GM19397 (cell line): ENCODE data around the gene SLC29A4.
A peak's percentile ranks its signal among the peaks of the same experiment; 100 is the strongest.
"Not testable (repeated sequence)": the region's sequence is repeated elsewhere in the genome, so short reads cannot be mapped to it uniquely, and the experiment has no call there.

ENCODE experiments used
- ATAC-seq: cut with Tn5 transposase; IDR thresholded peaks from one replicate; pipeline ENCODE4 v1.9.1; 2021; ENCODE audit warnings: mild to moderate bottlenecking, moderate library complexity; ENCODE audit not compliant: unreplicated experiment

Gene SLC29A4

DNA sequence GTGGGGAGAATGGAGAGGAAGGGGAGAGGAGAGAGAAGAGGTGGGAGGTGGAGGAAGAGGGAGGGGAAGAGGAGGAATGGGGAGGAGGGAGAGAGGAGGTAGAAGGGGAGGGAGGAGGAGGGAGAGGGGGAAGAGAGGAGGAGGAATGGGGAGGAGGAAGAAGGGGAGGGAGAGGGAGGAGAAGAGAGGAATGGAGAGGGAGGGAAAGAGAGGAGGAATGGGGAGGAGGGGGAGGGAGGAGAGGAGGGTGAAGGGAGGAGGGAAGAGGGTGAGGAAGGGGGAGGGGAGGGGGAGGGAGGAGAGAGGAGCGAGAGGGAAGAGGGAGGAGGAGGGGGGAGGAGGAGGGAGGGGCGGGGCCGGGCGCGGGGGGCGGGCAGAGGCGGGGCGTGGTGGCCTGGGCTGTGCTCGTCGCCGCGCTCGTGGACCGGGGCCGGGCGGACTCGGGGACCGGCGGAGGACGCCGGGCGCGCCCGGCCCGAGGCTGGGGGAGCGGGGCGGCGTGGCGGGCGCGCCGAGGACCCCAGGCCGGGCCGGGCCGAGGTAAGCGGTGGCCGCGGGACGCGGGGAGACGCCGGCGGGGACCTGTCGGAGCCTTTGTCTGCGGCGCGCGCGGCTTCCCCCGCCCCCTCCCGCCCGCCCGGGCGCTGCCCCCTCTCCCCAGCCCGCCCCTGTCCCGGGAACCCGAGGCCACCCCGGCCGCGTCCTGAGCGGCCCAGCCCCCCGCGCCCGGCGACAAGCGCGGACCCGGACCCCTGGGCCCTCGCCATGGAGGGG, at the start of gene SLC29A4:
Gene SLC29A4 (plus strand): TSS at position 401 of the 774 bp plus-strand sequence. CDS start 4,874 bp downstream, outside the sequence.
- no peak for ATAC-seq

- ATAC-seq = peak; percentile 25
Measured at GRCh38 chr7:5234852-5235831, 47.6 kb upstream of the SLC29A4 start.

- no peak for ATAC-seq
Measured at GRCh38 chr7:5237286-5237685, 45.5 kb upstream of the SLC29A4 start.

GRCh38 chr7:5238500-5238899, 44.2 kb upstream of the SLC29A4 start:
- ATAC-seq = no peak

- no peak for ATAC-seq
Measured at GRCh38 chr7:5243261-5243660, 39.5 kb upstream of the SLC29A4 start.

GRCh38 chr7:5248201-5248885, 34.4 kb upstream of the SLC29A4 start:
- ATAC-seq = no peak

DNA sequence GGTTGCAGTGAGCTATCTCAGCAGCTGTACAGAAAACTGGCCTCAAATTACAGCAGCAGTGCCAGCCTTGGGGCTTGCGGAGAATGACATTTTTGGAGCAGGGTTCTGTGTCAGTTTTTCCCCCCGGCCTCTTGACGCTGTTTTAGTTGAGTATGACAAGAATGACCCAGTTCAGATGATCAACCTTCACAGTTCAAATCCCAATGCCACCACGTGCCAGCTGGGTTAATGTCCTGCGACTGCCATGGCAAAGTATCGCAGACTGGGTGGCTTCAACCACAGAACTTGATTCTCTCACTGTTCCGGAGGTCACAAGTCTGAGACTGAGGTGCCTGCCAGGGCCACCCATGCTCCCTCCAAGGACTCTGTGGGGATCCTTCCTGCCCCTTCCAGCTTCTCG, 32.0 kb upstream of the SLC29A4 start:
- not testable (repeated sequence) for ATAC-seq

DNA sequence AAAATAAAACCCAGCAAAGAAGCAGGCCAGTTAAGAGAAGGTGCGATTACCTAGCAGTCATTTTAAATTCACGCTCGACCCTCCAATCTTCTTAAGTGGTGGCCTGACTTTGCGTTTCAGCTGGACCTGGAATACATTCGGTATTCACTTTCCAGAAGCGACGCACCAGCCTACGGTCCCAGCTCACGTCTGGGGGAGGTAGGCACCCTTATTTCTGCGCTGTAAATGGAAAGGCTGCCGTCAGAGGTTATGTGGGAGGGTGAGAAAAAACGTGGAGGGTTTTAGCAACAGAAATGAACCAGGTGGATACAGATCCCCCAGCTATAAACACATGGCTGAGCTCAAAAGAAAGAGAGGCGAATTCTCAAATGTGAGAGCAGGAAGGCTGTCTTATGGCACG, 29.2 kb upstream of the SLC29A4 start:
- ATAC-seq = not testable (repeated sequence)

DNA sequence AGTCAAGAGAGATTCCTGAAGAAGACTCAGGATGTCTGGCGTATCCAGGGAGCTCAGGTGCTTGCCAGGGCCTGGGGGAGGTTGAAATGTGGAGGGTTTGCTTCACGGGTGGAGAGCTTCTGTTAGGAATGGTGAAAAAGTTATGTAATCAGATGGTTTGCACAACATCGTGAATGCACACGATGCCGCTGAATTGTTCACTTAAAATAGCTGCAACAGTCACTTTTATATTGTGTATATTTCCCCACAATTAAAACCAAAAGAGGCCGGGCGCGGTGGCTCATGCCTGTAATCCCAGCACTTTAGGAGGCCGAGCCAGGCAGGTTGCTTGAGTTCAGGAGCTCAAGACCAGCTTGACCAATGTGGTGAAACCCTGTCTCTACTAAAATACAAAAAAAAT, 28.4 kb upstream of the SLC29A4 start:
- ATAC-seq = not testable (repeated sequence)

DNA sequence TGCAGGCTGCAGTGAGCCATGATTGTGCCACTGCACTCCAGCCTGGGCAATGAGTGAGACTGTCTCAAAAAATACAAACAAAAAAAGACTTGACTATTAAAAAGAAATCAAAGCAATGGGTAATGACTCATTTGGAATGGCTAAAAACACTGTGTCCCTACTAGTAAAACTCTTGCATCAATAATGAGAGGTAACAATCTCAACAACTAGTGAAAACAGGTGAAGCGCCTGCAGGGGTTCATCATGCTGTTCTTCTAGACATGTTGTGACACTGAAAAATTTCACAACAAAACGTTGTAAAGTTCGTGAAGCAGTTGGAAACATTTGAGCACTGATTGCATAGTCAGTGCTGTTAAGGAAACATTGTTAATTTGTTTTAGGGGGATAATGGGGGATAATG, 26.9 kb upstream of the SLC29A4 start:
- ATAC-seq = no peak

GRCh38 chr7:5260530-5261068, 22.1 kb upstream of the SLC29A4 start:
- not testable (repeated sequence) for ATAC-seq

GRCh38 chr7:5263066-5263465, 19.7 kb upstream of the SLC29A4 start:
- not testable (repeated sequence) for ATAC-seq

DNA sequence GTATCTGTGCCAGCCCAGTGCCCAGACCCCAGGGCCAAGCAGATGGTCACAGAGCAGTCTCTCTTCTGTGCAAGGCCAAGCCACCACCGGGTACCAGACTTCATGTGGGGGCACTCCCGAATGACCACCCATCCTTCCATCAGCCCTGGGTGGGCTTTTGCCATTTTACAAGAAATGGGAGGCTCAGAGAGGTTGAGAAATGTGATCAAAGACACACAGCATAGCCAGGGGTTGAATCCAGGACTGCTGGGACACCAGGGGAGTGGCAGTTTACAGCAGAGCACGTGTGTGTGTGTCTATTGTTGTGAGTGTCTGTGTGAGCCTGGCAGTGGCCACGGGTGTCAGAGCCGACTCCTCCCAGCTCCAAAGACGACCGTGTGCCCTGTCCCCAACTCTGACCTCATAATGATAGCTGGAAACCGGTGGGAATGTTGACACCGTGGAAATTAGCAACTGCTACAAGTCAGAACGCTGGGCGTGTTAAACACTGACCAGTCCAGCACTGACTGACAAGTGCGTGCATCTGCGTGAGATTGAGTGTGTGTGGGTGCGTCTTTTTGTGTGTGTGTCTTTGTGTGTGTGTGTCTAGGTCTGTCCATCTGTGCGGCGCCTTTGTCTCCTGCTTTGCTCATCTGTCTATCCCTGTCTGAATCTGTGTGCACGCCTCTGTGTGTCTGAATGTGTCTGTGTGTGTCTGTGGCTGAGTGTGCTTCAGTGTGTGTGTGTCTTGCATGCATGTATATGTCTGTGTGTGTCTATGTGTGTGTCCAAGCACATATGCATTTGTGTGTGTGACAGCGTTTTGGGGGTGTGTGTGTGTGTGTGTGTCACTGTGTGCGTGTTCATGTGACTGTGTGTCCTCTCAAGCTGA, 17.2 kb upstream of the SLC29A4 start:
- ATAC-seq = no peak

DNA sequence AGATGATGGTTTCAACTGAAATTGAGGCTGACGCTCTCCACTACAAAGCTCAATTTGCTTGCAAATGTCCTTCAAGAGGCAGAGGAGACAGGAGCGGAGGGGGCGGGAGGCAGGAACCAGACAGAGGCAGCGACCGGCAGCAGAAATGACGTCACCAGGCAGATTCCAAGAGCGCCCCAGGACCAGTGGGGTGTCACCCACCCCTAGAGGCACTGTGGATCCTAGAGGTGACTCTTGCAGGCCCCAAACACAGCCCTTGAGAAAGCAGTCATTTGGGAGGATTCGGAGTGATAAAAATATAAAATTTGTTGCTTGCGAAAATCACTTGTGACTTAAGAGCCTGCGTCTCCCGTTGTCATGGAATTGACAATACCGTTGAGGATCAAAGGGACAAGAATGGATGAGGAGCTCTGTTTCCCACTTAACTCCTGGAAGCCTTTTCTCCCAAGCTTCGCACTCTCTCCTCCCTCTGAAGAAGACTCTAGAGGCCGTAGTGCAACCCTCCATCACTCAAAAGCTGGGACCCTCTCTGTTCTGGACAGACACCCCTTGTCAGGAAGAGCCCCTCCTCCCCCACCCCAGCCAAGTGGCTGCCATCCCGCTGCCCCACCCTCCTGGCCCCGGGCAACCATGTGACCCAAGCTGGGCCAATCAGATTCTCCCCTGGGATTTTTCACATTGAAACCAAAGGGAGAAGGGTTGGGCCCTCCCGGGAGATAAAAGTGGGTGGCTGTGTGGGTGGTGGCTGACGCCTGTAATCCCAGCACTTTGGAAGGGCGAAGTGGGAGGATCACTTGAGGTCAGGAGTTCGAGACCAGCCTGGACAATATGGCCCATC, 16.3 kb upstream of the SLC29A4 start:
- no peak for ATAC-seq

DNA sequence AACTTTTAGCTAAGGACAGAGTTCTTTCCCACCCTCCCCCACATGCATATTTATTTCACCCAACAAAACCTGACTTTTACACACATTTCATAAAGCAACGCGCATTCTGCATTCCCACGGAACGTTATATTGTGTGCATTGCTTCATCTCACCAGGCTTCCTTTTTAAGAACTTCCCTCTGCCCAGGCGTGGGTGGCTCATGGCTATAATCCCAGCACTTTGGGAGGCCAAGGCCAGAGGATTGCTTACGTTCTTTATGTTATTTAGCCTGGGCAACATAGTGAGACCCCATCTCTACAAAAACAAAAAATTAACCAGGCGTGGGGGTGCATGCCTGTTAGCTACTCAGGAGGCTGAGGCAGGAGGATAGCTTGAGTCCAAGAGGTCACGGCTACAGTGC, 14.9 kb upstream of the SLC29A4 start:
- not testable (repeated sequence) for ATAC-seq

DNA sequence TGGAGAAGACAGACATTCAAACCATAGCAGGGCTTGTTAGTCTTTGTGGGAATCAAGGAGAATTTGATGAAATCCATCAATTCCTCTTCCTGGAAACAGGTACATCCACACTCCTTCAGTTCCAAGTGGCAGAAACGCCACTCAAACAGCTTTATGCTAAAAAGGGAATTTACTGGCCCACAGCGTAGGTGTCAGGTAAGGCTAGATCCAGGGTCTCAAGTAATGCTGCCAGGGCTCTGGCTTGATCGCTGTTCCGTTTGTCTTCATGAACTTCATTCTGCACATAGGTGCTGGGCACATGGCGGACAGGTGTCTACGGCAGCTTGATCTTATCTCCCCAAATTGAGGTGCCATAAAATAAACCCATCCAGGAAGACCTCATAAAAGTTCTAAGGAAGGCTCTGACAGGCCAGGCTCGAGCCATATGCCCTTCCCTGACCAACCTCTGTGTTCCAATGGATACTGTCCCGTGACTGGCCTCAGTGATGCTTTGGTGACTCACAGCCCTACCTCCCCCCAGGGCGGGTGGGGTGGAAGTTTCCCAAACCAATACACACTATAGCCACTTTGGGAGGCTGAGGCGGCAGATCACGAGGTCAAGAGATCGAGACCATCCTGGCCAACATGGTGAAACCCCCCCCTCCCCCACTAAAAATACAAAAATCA, 12.6 kb upstream of the SLC29A4 start:
- not testable (repeated sequence) for ATAC-seq

DNA sequence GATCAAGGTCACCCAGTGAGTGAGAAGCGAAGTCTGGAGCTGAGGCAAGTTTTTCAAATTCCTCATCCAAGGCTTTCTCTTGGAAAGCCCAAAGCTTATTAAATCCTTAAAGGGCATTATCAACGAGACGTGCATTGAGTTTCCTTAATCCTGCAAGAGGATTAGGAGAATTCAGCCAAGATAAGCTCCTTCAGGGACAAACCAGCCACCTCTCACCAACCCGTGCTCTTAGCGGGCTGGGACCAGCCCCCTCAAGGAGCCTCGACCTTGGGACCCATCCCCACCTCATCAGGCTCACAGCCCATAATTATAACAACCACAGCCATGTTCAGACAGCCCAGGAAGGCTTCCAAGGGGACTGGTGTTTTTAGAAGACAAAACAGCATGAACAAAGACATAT, 12.0 kb upstream of the SLC29A4 start:
- no peak for ATAC-seq

GRCh38 chr7:5273831-5274405, 8.8 kb upstream of the SLC29A4 start:
- not testable (repeated sequence) for ATAC-seq
